ENCODE results near the gene PDCD4.
A peak's percentile ranks its signal among the peaks of the same experiment; 100 is the strongest.

Gene PDCD4

DNA sequence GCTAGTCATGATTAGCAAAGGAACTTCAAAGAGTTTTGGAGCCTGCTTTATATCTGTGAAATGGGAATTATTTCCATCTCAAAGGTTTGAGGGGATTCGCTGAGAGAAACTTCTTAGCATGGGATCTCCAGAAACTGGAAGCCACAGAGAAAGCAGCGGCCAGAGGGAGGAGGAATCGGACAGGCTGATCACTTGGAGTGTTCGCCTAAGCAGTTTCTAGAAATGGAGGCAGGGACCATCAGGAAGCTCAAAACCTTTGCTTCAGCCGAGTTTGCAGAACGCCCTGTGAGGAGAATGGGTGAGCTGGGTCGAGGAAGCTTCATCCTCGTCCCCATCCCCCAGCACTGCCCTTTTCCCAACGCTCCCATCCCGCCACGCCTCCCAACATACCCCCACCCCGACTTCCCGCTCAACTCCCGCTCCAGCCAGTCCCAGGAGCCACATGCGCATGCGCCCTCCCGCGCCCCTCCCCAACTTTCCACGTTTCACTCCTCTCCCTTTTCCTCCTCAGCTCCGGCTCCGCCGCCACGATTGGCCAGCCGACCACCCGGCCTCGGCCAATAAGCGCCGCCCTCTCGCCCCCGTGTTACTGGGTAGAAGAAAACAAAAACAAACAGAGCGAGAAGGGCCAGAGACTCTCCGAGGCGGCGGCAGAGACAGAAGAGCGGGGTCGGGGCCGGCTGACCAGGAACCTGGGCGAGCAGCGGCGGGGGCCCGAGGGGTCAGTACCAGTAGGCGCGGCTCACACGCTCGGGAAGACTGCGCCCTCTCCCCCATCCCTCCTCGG lies at the start of gene PDCD4:
PDCD4 (plus strand) TSS at position 631 of the 787 bp plus-strand sequence. CDS start 4,100 bp downstream, outside the sequence.
- H3K36me3 ChIP-seq (ENCODE audit: insufficient read depth, low read depth, low read length), result no peaks in the 10 kb centered on the region
- no peaks in the 10 kb centered on the region for H3K27me3 ChIP-seq (ENCODE audit: insufficient read depth, low read length)
- H3K4me1 ChIP-seq (ENCODE audit: insufficient read depth, low read length), result peaks cover 11% of the 10 kb centered on the region
- peak within 1 kb of the TSS; percentile 90 for H3K9ac ChIP-seq (ENCODE audit: low read depth, low read length)
- H3K27ac ChIP-seq (ENCODE audit: low read length), result peak within 1 kb of the TSS; percentile 56
- H3K9me3 ChIP-seq (ENCODE audit: insufficient read depth, low read depth, low read length), result no peaks in the 10 kb centered on the region
- peak within 1 kb of the TSS; percentile 92 for H3K4me3 ChIP-seq (ENCODE audit: low read length)

DNA sequence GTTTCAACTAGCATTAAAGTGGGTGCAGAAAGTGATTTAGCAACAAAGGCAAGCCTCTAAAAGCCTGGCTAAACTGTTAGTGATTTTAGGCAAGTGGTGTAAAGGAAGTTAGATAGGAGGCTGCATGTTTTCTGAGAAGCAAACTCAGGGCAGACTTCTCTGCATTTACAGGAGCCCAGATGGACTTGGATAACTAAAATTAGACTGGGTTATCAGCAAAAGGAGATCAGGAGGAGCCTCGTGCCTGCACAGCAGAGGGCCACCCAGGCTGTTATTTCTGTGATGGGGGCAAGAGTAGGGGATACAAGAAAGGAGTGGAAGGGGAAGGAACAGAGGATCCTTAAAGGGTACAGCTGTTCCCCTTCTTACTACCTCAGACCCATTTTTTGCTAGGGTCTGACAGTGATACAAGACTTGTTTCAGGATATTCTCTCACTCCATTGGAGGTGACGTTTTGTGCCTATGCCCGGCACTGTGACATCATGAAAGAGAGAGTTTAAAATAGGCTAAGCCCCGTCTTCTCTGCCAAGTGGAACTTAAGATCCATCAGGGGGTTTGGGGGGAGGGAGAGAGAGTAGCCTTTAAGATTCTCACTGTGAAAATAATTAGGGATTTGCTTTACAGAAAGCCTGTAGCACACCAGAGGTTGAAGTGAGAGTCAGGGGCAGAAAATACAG lies 49.6 kb upstream of the PDCD4 start:
- Histone ChIP-seq H3K9ac (ENCODE audit: low read depth, low read length) (peak overlapping the region; percentile 3), H3K27me3 (ENCODE audit: insufficient read depth, low read length) (no peaks in the 10 kb centered on the region), H3K9me3 (ENCODE audit: insufficient read depth, low read depth, low read length) (no peaks in the 10 kb centered on the region), H3K4me3 (ENCODE audit: low read length) (peak overlapping the region; percentile 12; the same call in 1 of the 2 replicates), H3K27ac (ENCODE audit: low read length) (no peak overlapping the region), H3K4me1 (ENCODE audit: insufficient read depth, low read length) (peaks cover 16% of the 10 kb centered on the region; the same call in 1 of the 2 replicates), H3K36me3 (ENCODE audit: insufficient read depth, low read depth, low read length) (no peaks in the 10 kb centered on the region)

DNA sequence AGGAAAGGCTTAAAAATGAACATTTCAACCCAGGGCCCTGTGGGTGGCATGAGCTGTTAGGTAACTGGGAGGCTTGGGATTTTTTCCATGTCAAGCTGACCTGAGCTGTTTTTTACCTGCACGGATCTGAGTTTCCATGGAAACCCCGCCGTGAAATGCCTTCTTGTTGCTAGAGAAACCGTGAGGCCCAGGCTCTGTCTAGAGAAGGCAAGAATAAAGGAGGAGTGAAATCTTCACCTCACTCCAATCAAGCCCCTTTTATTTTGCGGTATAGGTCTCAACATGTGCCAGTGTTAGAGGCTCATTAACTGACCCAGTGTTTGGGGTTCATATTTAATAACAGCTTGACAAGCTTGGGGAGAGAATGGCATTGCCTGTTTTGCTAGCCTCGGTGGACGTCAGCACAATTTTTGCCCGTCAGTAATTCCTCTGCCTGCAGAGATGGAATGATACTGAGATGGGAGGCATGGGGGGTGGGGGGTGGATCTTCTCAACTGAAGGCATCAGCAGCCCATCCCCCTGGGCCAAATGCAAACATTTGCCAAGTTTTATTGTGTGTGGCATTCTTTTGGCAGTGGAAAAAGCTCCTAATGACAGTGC lies 48.9 kb upstream of the PDCD4 start:
- no peaks in the 10 kb centered on the region for H3K27me3 ChIP-seq (ENCODE audit: insufficient read depth, low read length)
- H3K36me3 ChIP-seq (ENCODE audit: insufficient read depth, low read depth, low read length), result no peaks in the 10 kb centered on the region
- no peaks in the 10 kb centered on the region for H3K9me3 ChIP-seq (ENCODE audit: insufficient read depth, low read depth, low read length)
- no peak overlapping the region for H3K27ac ChIP-seq (ENCODE audit: low read length)
- H3K4me1 ChIP-seq (ENCODE audit: insufficient read depth, low read length), result peaks cover 16% of the 10 kb centered on the region; the same call in 1 of the 2 replicates
- H3K9ac ChIP-seq (ENCODE audit: low read depth, low read length), result peak overlapping the region; percentile 3; the same call in 1 of the 2 replicates
- H3K4me3 ChIP-seq (ENCODE audit: low read length), result peak overlapping the region; percentile 12; the same call in 1 of the 2 replicates

DNA sequence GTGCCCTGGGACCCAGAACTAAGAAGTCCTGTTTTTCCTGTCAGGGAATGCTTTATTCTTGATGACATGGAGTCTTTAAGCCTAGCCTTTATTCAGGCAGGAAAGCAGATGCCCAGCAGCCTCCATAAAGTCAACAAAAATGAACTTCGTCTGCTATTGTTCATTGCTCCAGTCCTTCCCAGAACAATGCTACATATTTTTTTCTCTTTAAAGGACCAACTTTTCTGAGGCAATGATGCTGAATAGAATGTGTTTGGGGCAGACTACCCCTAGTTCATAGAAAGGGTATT lies 47.6 kb upstream of the PDCD4 start:
- H3K9ac ChIP-seq (ENCODE audit: low read depth, low read length), result no peak overlapping the region
- no peaks in the 10 kb centered on the region for H3K36me3 ChIP-seq (ENCODE audit: insufficient read depth, low read depth, low read length)
- H3K9me3 ChIP-seq (ENCODE audit: insufficient read depth, low read depth, low read length), result no peaks in the 10 kb centered on the region
- H3K27ac ChIP-seq (ENCODE audit: low read length), result no peak overlapping the region
- H3K4me1 ChIP-seq (ENCODE audit: insufficient read depth, low read length), result peaks cover 16% of the 10 kb centered on the region; the same call in 1 of the 2 replicates
- H3K4me3 ChIP-seq (ENCODE audit: low read length), result no peak overlapping the region
- H3K27me3 ChIP-seq (ENCODE audit: insufficient read depth, low read length), result no peaks in the 10 kb centered on the region

DNA sequence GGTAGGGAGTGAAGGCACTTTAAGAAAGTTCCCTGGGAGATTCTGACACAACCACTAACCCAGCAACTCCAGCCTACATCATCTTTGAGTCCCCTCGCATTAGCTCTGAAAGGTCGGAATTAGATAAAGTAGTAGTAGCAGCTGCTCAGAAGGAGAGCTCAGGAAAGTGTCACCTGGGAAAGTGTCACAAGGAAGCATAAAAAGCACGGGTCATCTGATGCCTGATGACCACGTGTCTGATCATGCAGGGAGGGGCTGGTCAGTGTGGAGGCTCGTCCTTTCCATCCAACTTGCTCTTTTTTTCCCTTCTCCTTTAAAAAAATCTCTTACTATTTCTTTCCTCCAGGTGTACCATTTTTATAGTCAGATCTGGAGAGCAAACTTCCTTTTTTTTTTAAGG lies 47.1 kb upstream of the PDCD4 start:
- Histone ChIP-seq H3K27me3 (ENCODE audit: insufficient read depth, low read length) (no peaks in the 10 kb centered on the region), H3K4me1 (ENCODE audit: insufficient read depth, low read length) (peaks cover 16% of the 10 kb centered on the region; the same call in 1 of the 2 replicates), H3K27ac (ENCODE audit: low read length) (no peak overlapping the region), H3K36me3 (ENCODE audit: insufficient read depth, low read depth, low read length) (no peaks in the 10 kb centered on the region), H3K4me3 (ENCODE audit: low read length) (no peak overlapping the region), H3K9me3 (ENCODE audit: insufficient read depth, low read depth, low read length) (no peaks in the 10 kb centered on the region), H3K9ac (ENCODE audit: low read depth, low read length) (no peak overlapping the region)

DNA sequence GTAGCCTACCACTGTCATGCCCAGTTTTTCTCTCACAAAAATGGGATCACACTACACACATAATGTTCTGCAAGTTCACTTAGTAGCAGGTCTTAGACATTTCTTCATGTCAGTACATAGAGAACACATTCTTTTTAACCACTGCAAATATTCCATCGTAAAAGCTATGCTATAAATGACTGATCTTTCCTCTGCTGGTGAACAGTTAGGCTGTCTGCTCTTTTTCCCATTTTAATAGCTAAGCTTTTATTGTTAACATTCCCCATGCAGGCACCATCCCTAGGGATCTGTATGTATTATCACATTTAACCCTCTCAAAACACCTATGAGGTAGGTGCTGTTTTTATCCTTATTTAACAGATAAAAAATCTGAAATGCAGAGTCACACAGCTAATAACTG lies 46.2 kb upstream of the PDCD4 start:
- Histone ChIP-seq H3K27me3 (ENCODE audit: insufficient read depth, low read length) (no peaks in the 10 kb centered on the region), H3K4me3 (ENCODE audit: low read length) (no peak overlapping the region), H3K4me1 (ENCODE audit: insufficient read depth, low read length) (peaks cover 16% of the 10 kb centered on the region; the same call in 1 of the 2 replicates), H3K9ac (ENCODE audit: low read depth, low read length) (no peak overlapping the region), H3K9me3 (ENCODE audit: insufficient read depth, low read depth, low read length) (no peaks in the 10 kb centered on the region), H3K36me3 (ENCODE audit: insufficient read depth, low read depth, low read length) (no peaks in the 10 kb centered on the region), H3K27ac (ENCODE audit: low read length) (no peak overlapping the region)

DNA sequence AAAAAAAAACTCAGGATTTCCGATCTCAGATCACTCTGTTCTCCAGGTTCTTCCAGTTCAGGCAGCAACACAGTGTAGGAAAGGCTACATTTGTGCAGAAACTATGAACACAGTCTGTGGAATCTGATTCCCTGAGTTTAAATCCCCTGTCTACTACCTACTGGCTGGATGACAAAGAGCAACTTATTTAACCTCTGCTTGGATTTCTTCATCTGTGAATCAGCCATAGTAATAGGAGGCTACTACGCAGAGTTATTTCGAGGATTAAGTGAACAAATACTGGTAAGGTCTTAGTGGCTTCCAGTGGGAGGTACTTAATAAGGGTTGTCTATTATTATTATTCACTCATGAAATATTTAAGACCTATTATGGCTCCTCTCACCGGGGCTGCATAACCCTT lies 44.3 kb upstream of the PDCD4 start:
- no peak overlapping the region for H3K27ac ChIP-seq (ENCODE audit: low read length)
- no peaks in the 10 kb centered on the region for H3K27me3 ChIP-seq (ENCODE audit: insufficient read depth, low read length)
- H3K9ac ChIP-seq (ENCODE audit: low read depth, low read length), result no peak overlapping the region
- peaks cover 10% of the 10 kb centered on the region; the same call in 1 of the 2 replicates for H3K4me1 ChIP-seq (ENCODE audit: insufficient read depth, low read length)
- no peaks in the 10 kb centered on the region for H3K9me3 ChIP-seq (ENCODE audit: insufficient read depth, low read depth, low read length)
- H3K36me3 ChIP-seq (ENCODE audit: insufficient read depth, low read depth, low read length), result no peaks in the 10 kb centered on the region
- no peak overlapping the region for H3K4me3 ChIP-seq (ENCODE audit: low read length)

DNA sequence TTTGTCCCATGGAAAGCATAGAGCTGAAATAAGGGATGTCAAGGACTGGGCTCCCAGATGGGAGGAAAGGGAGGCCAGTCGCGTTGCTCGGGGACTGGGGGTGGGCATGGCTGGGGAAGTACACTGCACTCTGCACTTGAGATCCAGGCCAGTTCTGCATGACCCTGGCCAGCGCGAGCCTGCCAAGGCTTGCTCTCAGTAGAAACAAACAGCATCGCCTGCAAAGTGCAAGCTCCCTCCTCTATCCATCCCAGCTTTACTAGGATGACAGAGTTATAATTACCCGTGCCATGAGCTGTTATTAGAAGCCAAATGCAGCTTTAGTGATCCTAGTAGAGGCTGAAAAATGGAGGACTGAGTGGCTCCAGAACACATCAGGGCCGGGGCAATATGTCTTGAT lies 43.9 kb upstream of the PDCD4 start:
- Histone ChIP-seq H3K9ac (ENCODE audit: low read depth, low read length) (no peak overlapping the region), H3K4me3 (ENCODE audit: low read length) (no peak overlapping the region), H3K4me1 (ENCODE audit: insufficient read depth, low read length) (peaks cover 7% of the 10 kb centered on the region; the same call in 1 of the 2 replicates), H3K27ac (ENCODE audit: low read length) (no peak overlapping the region), H3K27me3 (ENCODE audit: insufficient read depth, low read length) (no peaks in the 10 kb centered on the region), H3K9me3 (ENCODE audit: insufficient read depth, low read depth, low read length) (no peaks in the 10 kb centered on the region), H3K36me3 (ENCODE audit: insufficient read depth, low read depth, low read length) (no peaks in the 10 kb centered on the region)

DNA sequence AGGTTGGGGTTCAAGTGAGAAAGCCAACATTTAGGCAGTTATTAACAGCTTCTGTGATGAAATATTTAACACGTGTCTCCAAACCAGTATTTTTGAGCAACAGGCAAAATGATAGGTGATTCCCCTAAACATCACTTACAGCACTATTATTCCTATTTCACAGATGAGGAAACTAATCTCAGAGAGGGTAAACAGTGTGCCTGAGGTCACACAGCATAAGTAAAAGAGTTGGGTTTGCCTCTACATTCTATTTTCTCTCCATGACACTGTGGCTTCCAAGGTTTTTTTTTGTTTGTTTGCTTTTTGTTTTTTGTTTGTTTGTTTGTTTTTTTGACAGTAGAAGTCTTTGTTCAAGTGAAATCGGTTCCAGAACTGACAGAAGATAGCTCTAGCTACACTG lies 43.2 kb upstream of the PDCD4 start:
- H3K27me3 ChIP-seq (ENCODE audit: insufficient read depth, low read length), result no peaks in the 10 kb centered on the region

DNA sequence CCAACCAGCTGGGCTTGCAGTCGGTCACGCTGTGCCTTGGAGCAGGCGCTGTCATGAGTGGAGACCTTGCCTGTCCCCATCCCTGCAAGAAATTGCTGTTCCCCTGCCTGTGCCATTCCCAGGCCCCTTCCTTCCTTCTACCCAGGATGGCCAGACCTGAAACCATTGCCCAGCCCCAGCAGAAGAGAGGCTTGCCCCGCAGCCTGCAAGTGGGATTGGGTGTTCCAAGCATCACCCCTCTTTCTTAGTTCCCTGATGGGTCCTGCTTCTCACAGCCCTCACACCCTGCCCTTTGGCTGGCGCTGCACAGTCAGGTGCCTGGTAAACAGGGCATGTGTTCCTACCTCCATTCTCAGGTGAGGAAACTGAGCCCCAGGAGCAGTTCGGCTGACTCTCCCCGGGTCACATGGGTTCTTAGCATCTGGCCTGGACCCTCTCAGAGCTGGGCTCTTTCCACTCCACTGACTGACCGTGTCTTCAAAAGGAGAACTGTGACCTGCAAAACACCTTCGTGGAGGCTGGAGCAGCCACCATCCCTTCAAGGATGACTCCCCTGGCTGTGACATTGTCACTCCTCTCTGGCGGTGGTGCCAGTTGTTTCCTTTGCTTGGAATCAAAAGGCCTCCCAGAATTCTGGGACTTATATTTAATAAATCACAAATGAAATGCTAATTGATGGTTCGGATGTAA lies 41.9 kb upstream of the PDCD4 start:
- Histone ChIP-seq H3K27ac (ENCODE audit: low read length) (no peak overlapping the region), H3K4me1 (ENCODE audit: insufficient read depth, low read length) (peaks cover 4% of the 10 kb centered on the region; the same call in 1 of the 2 replicates), H3K27me3 (ENCODE audit: insufficient read depth, low read length) (no peaks in the 10 kb centered on the region), H3K4me3 (ENCODE audit: low read length) (no peak overlapping the region), H3K9ac (ENCODE audit: low read depth, low read length) (no peak overlapping the region), H3K36me3 (ENCODE audit: insufficient read depth, low read depth, low read length) (no peaks in the 10 kb centered on the region), H3K9me3 (ENCODE audit: insufficient read depth, low read depth, low read length) (no peaks in the 10 kb centered on the region)

More for the DNA sequence above, 43.2 kb upstream of the PDCD4 start:
- Histone ChIP-seq H3K9ac (ENCODE audit: low read depth, low read length) (no peak overlapping the region), H3K4me3 (ENCODE audit: low read length) (no peak overlapping the region), H3K36me3 (ENCODE audit: insufficient read depth, low read depth, low read length) (no peaks in the 10 kb centered on the region), H3K27ac (ENCODE audit: low read length) (no peak overlapping the region), H3K4me1 (ENCODE audit: insufficient read depth, low read length) (peaks cover 3% of the 10 kb centered on the region; the same call in 1 of the 2 replicates), H3K9me3 (ENCODE audit: insufficient read depth, low read depth, low read length) (no peaks in the 10 kb centered on the region)

DNA sequence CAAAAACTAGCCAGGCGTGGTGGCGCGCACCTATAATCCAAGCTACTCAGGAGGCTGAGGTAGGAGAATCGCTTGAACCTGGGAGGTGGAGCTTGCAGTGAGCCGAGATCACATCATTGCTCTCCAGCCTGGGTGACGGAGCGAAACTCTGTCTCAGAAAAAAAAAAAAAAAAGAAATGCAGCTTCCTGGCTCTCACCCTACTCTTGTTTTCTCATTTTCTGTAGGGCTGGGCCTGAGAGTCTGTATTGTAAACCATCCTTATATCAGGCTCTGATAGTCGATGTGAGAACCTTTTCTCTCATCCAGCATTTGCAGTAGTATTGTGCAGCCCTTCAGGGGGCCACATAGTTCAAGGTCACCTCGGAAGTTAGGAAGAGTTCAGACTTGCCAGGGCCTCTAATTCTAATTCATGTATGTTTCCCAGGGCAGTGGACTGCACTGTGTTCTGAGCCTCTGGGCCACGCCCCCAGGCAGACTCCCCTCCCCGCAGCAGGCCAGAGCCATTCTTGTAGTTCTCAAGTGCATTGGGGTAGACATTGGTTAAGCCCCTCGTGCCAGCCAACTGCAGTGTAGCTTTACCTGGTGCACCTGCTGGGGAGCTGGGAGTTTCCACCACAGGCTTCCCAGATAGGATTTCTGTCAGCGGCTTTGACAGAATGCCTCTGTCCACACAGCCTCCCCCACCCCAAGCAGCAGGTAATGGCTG lies 38.3 kb upstream of the PDCD4 start:
- H3K9ac ChIP-seq (ENCODE audit: low read depth, low read length), result no peak overlapping the region
- no peak overlapping the region for H3K27ac ChIP-seq (ENCODE audit: low read length)
- no peaks in the 10 kb centered on the region for H3K36me3 ChIP-seq (ENCODE audit: insufficient read depth, low read depth, low read length)
- H3K4me3 ChIP-seq (ENCODE audit: low read length), result no peak overlapping the region
- peaks cover 4% of the 10 kb centered on the region; the same call in 1 of the 2 replicates for H3K4me1 ChIP-seq (ENCODE audit: insufficient read depth, low read length)
- no peaks in the 10 kb centered on the region for H3K27me3 ChIP-seq (ENCODE audit: insufficient read depth, low read length)
- no peaks in the 10 kb centered on the region for H3K9me3 ChIP-seq (ENCODE audit: insufficient read depth, low read depth, low read length)
